Transverse colon (tissue), 4 donors: ENCODE results near the gene PGD.

Source experiments
- EP300 ChIP-seq: sonication (generic); formaldehyde crosslinking; IDR thresholded peaks from one replicate; pipeline ENCODE4 v1.6.1; 2017; ENCODE audit warnings: antibody characterized with exemption, low read depth
- POLR2A ChIP-seq: fragments of 450-650 bp; IDR thresholded peaks from one replicate; pipeline ENCODE4 v1.6.1; 2016; ENCODE audit warnings: antibody characterized with exemption, mild to moderate bottlenecking, moderate library complexity
- POLR2AphosphoS5 ChIP-seq, 3 donors: sonication (generic); formaldehyde crosslinking; IDR thresholded peaks; one replicate each; pipeline ENCODE4 v1.6.1; 2016; ENCODE audit warnings: antibody characterized with exemption in 3 of 3
- TF ChIP-seq, protein P1 (sequence below), 5 experiments: fragments of 200-600 bp in 3 of 5; fragments of 450-650 bp in 2 of 5; sonication (generic) in 3 of 5; IDR thresholded peaks; 1 replicate in 2 of 5; 2 replicates in 3 of 5; pipeline ENCODE4 v1.5.1; 2016 to 2017; ENCODE audit warnings: antibody characterized with exemption in 5 of 5, inconsistent platforms in 3 of 5, mild to moderate bottlenecking in 2 of 5, moderate library complexity in 1 of 5

DNA sequence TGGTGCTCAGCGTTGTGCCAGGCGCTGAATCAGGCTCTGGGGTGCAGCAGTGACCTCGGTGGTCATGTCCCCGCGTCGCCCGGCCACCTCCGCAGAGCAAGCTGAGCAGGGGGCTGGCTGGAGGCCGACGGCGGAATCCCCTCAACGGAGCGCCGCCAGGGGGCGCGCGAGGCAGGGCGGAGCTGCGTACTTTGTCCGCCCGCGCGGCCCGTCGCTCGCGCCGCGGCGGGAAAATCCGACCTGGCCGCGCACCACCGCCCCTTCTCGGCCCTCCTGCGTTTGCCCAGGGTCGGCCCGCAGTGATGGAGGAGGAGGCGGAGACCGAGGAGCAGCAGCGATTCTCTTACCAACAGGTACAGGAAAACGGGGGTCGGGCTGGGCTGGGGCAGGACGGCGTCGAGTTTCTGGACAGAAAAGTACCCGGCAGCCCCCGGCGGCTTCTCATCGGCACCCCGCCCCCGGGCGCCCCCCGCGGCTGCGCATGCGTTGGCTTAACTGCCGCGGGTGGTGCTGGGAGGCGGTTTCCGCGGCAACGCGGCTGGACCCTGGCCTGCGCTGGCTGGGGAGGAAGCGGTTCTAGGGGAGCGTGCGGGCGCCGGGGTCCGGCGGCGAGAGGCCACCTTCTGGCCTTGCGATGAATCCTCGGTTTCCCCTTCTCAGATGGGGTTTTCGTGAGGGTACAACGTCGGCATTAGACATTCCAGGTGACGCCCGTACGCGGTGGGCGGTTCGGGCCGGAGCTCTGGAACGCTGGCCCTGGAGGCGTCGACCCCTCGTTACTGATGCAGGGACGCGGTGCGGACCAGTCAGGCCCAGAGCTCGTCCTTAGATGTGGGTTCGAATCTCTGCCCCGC is 31.6 kb downstream of the PGD start, which contains the start of gene CENPS:
- TF ChIP-seq, protein P1, sequence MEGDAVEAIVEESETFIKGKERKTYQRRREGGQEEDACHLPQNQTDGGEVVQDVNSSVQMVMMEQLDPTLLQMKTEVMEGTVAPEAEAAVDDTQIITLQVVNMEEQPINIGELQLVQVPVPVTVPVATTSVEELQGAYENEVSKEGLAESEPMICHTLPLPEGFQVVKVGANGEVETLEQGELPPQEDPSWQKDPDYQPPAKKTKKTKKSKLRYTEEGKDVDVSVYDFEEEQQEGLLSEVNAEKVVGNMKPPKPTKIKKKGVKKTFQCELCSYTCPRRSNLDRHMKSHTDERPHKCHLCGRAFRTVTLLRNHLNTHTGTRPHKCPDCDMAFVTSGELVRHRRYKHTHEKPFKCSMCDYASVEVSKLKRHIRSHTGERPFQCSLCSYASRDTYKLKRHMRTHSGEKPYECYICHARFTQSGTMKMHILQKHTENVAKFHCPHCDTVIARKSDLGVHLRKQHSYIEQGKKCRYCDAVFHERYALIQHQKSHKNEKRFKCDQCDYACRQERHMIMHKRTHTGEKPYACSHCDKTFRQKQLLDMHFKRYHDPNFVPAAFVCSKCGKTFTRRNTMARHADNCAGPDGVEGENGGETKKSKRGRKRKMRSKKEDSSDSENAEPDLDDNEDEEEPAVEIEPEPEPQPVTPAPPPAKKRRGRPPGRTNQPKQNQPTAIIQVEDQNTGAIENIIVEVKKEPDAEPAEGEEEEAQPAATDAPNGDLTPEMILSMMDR (IDR thresholded peaks at IDR 0.05), result peak; percentile 94 to 99 (median 98)
- TF ChIP-seq POLR2A (peak; percentile 37), EP300 (no peak), POLR2AphosphoS5 (IDR thresholded peaks at IDR 0.05) (peak; percentile 9 to 43 (median 23))
